ENCODE data around the gene ICAM2.

The ICAM2 gene

GRCh38 chr17:64037180-64037579 lies 16.7 kb upstream of the ICAM2 start:
- H3K9me2 ChIP-seq (replicated peaks; ENCODE audit: low read depth, low read length) = no peaks in the 10 kb centered on the region
- H3K4me3 ChIP-seq (ENCODE audit: low read length, poor library complexity, severe bottlenecking) = no peak overlapping the region
- no peak overlapping the region for H2AFZ ChIP-seq (ENCODE audit: low read length)
- no peaks in the 10 kb centered on the region for H3K9me3 ChIP-seq (ENCODE audit: insufficient read depth, low read depth, low read length)
- no peaks in the 10 kb centered on the region for H3K79me2 ChIP-seq (ENCODE audit: insufficient read depth, low read length)
- TF ChIP-seq, protein P1, sequence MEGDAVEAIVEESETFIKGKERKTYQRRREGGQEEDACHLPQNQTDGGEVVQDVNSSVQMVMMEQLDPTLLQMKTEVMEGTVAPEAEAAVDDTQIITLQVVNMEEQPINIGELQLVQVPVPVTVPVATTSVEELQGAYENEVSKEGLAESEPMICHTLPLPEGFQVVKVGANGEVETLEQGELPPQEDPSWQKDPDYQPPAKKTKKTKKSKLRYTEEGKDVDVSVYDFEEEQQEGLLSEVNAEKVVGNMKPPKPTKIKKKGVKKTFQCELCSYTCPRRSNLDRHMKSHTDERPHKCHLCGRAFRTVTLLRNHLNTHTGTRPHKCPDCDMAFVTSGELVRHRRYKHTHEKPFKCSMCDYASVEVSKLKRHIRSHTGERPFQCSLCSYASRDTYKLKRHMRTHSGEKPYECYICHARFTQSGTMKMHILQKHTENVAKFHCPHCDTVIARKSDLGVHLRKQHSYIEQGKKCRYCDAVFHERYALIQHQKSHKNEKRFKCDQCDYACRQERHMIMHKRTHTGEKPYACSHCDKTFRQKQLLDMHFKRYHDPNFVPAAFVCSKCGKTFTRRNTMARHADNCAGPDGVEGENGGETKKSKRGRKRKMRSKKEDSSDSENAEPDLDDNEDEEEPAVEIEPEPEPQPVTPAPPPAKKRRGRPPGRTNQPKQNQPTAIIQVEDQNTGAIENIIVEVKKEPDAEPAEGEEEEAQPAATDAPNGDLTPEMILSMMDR (conservative IDR thresholded peaks at IDR 0.05; ENCODE audit: low read length) = no peak
- no peak for TF ChIP-seq EZH2phosphoT487 (IDR thresholded peaks at IDR 0.05; ENCODE audit: borderline replicate concordance)
- H3K9ac ChIP-seq (ENCODE audit: low read depth, low read length, poor library complexity, severe bottlenecking) = no peak overlapping the region
- H3K4me1 ChIP-seq (ENCODE audit: insufficient read depth, low read length, poor library complexity, severe bottlenecking) = no peaks in the 10 kb centered on the region
- H4K20me1 ChIP-seq (ENCODE audit: insufficient read depth, low read length, poor library complexity, severe bottlenecking) = no peaks in the 10 kb centered on the region
- no peaks in the 10 kb centered on the region for H3F3A ChIP-seq (ENCODE audit: low read depth)
- H3K36me3 ChIP-seq (ENCODE audit: insufficient read depth, low read length) = no peaks in the 10 kb centered on the region
- H3K4me2 ChIP-seq (ENCODE audit: low read depth, low read length, poor library complexity, severe bottlenecking) = no peak overlapping the region
- H3K27me3 ChIP-seq (ENCODE audit: insufficient read depth, low read length, poor library complexity, severe bottlenecking) = no peaks in the 10 kb centered on the region

DNA sequence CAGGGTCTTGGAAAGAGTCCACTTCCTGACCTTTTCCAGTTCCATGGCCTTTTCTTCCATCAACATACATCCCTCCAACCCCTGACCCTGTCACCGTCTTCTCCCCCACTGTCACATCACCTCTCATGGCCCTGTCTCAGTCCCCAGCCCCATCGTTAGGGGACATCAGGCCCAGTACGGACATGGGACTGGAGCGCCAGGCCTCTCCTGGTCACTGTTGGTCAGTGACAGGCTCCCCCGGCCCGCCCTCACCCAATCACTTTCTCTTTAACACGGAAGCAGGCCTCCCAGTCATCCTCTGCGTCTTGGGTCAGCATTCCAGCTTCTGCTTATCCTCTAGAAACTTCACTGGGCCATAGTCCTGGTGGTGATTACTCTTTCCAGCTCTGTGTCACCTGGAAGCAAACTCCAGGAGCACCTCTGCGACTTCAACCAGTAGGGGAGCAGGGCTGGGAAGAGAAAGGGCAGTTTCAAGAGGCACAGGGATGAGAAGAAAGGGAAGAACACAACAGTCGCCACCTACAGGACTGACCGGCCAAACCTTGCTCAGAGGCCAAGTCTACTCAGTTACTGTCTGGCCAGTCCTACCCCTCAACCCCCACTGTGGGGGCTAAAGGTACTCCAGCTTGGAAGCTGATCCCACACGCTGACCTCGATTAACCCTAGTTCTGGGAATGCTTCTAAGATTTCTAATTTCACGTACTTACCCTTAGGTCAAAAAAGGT lies 15.9 kb upstream of the ICAM2 start:
- no peak overlapping the region for H3K9ac ChIP-seq (ENCODE audit: low read depth, low read length, poor library complexity, severe bottlenecking)
- H2AFZ ChIP-seq (ENCODE audit: low read length) = no peak overlapping the region
- H4K20me1 ChIP-seq (ENCODE audit: insufficient read depth, low read length, poor library complexity, severe bottlenecking) = no peaks in the 10 kb centered on the region
- H3K36me3 ChIP-seq (ENCODE audit: insufficient read depth, low read length) = no peaks in the 10 kb centered on the region
- H3K9me3 ChIP-seq (ENCODE audit: insufficient read depth, low read depth, low read length) = no peaks in the 10 kb centered on the region
- H3K4me1 ChIP-seq (ENCODE audit: insufficient read depth, low read length, poor library complexity, severe bottlenecking) = no peaks in the 10 kb centered on the region
- no peak overlapping the region for H3K4me2 ChIP-seq (ENCODE audit: low read depth, low read length, poor library complexity, severe bottlenecking)
- no peaks in the 10 kb centered on the region for H3K9me2 ChIP-seq (replicated peaks; ENCODE audit: low read depth, low read length)
- no peak overlapping the region for H3K4me3 ChIP-seq (ENCODE audit: low read length, poor library complexity, severe bottlenecking)
- no peaks in the 10 kb centered on the region for H3F3A ChIP-seq (ENCODE audit: low read depth)
- H3K79me2 ChIP-seq (ENCODE audit: insufficient read depth, low read length) = no peaks in the 10 kb centered on the region
- H3K27me3 ChIP-seq (ENCODE audit: insufficient read depth, low read length, poor library complexity, severe bottlenecking) = no peaks in the 10 kb centered on the region
- TF ChIP-seq, protein P1 (conservative IDR thresholded peaks at IDR 0.05; ENCODE audit: low read length) = peak; percentile 45
- TF ChIP-seq EZH2phosphoT487 (IDR thresholded peaks at IDR 0.05; ENCODE audit: borderline replicate concordance) = no peak

GRCh38 chr17:64032081-64032480 lies 11.6 kb upstream of the ICAM2 start:
- H3K9me3 ChIP-seq (ENCODE audit: insufficient read depth, low read depth, low read length) = no peaks in the 10 kb centered on the region
- TF ChIP-seq EZH2phosphoT487 (IDR thresholded peaks at IDR 0.05; ENCODE audit: borderline replicate concordance) = no peak
- TF ChIP-seq, protein P1 (conservative IDR thresholded peaks at IDR 0.05; ENCODE audit: low read length) = no peak
- H3K4me3 ChIP-seq (ENCODE audit: low read length, poor library complexity, severe bottlenecking) = no peak overlapping the region
- H3K27me3 ChIP-seq (ENCODE audit: insufficient read depth, low read length, poor library complexity, severe bottlenecking) = no peaks in the 10 kb centered on the region
- no peak overlapping the region for H3K9ac ChIP-seq (ENCODE audit: low read depth, low read length, poor library complexity, severe bottlenecking)
- no peaks in the 10 kb centered on the region for H4K20me1 ChIP-seq (ENCODE audit: insufficient read depth, low read length, poor library complexity, severe bottlenecking)
- H3F3A ChIP-seq (ENCODE audit: low read depth) = peaks cover 4% of the 10 kb centered on the region; the same call in 1 of the 2 replicates
- no peak overlapping the region for H2AFZ ChIP-seq (ENCODE audit: low read length)
- no peaks in the 10 kb centered on the region for H3K36me3 ChIP-seq (ENCODE audit: insufficient read depth, low read length)
- peaks cover under 1% of the 10 kb centered on the region; the same call in 1 of the 2 replicates for H3K79me2 ChIP-seq (ENCODE audit: insufficient read depth, low read length)
- H3K4me2 ChIP-seq (ENCODE audit: low read depth, low read length, poor library complexity, severe bottlenecking) = no peak overlapping the region
- H3K9me2 ChIP-seq (replicated peaks; ENCODE audit: low read depth, low read length) = no peaks in the 10 kb centered on the region
- peaks cover 9% of the 10 kb centered on the region for H3K4me1 ChIP-seq (ENCODE audit: insufficient read depth, low read length, poor library complexity, severe bottlenecking)

Data from Loucy (cell line).